Measurements from ENCODE around the gene NSMCE1. TPM values are rescaled to one million over a fixed set of nuclear protein-coding genes. Genes with fewer than 3 reads are reported as not detected.

The NSMCE1 gene
- total RNA-seq, 1 experiment from 2014 or later: 19.3 TPM

- H3K27me3 ChIP-seq (ENCODE audit: insufficient read depth, low read length): no peaks in the 10 kb centered on the region; the same call in 1 of the 2 replicates
- H3K4me1 ChIP-seq (ENCODE audit: insufficient read depth, low read length): no peaks in the 10 kb centered on the region
- H3K56ac ChIP-seq (ENCODE audit: insufficient read length, low read depth, low read length): no peak overlapping the region
- H4K8ac ChIP-seq (replicated peaks; ENCODE audit: insufficient read length, low read depth, low read length): no peak overlapping the region
- Mint-ChIP-seq H3K4me1 (peaks cover 2 to 8% of the 10 kb centered on the region in 2 experiments; a peak in 3 of 4 replicates), H3K9me3 (peaks cover 4 to 5% of the 10 kb centered on the region in 2 experiments; a peak in 2 of 5 replicates), H3K36me3 (ENCODE audit: insufficient read depth in 1 of 3, low read depth in 3 of 3) (no peaks in the 10 kb centered on the region), H3K27ac (no peak overlapping the region), H3K4me3 (no peak overlapping the region), H3K27me3 (ENCODE audit: low read depth) (peaks cover 13% of the 10 kb centered on the region)
- H2BK15ac ChIP-seq (ENCODE audit: low read depth, low read length): no peak overlapping the region
- H3K23me2 ChIP-seq (ENCODE audit: insufficient read length, low read depth, low read length, poor library complexity, severe bottlenecking): no peaks in the 10 kb centered on the region
- H3K79me1 ChIP-seq (ENCODE audit: insufficient read depth, low read depth, low read length, poor library complexity, severe bottlenecking): no peaks in the 10 kb centered on the region
- H4K20me1 ChIP-seq (ENCODE audit: control insufficient read depth, insufficient read depth, insufficient read length): no peaks in the 10 kb centered on the region
- no peak overlapping the region for H4K91ac ChIP-seq (ENCODE audit: insufficient read length, low read depth, low read length)
- no peak overlapping the region for H2BK12ac ChIP-seq (ENCODE audit: insufficient read length, low read depth, low read length)
- no peak overlapping the region for H3K14ac ChIP-seq (ENCODE audit: insufficient read depth, low read length)
- H3K4me2 ChIP-seq (ENCODE audit: insufficient read depth, insufficient read length, low read length): no peak overlapping the region
- no peak overlapping the region for H2AK5ac ChIP-seq (ENCODE audit: insufficient read length, low read length)
- H3K79me2 ChIP-seq (ENCODE audit: insufficient read depth, low read length): no peaks in the 10 kb centered on the region
- H3K9me3 ChIP-seq (ENCODE audit: control insufficient read depth, low read depth, low read length): no peaks in the 10 kb centered on the region
- no peak overlapping the region for H3K23ac ChIP-seq (ENCODE audit: insufficient read length, low read depth, low read length)
- H2BK5ac ChIP-seq (ENCODE audit: insufficient read length, low read length): no peak overlapping the region
- no peak overlapping the region for H2BK20ac ChIP-seq (ENCODE audit: low read depth, low read length, poor library complexity, severe bottlenecking)
- WGBS (ENCODE audit: extremely low coverage, insufficient read length, low lambda C conversion rate): no CpG with 5 or more reads among the region's 7 CpGs
- no peak overlapping the region for H3T11ph ChIP-seq (ENCODE audit: low read length)
- no peak for TF ChIP-seq CTCF (conservative IDR thresholded peaks at IDR 0.05)
- no peak overlapping the region for H2BK120ac ChIP-seq (ENCODE audit: low read depth, low read length, poor library complexity, severe bottlenecking)
- H3K27ac ChIP-seq (ENCODE audit: insufficient read length, low read depth, low read length): no peak overlapping the region
- no peak overlapping the region for H3K4ac ChIP-seq (ENCODE audit: low read depth, low read length)
- H3K18ac ChIP-seq (ENCODE audit: insufficient read length, low read depth, low read length): no peak overlapping the region
- no peak overlapping the region for H3K9ac ChIP-seq (ENCODE audit: extremely low read depth, insufficient read length, low read length)
- H2AFZ ChIP-seq (ENCODE audit: low read length): no peak overlapping the region
- no peak overlapping the region for H4K5ac ChIP-seq (ENCODE audit: insufficient read length, low read depth, low read length)
- DNase-seq: no peak
These were observed 77.1 kb downstream of the NSMCE1 start for GRCh38 chr16:27191352-27191924.

Data from H9 (cell line).